Caki2 (cell line): Measurements from ENCODE around the gene KLHDC4. TPM values are rescaled to one million over a fixed set of nuclear protein-coding genes. Genes with fewer than 3 reads are reported as not detected.
"Not testable (repeated sequence)": the region's sequence is repeated elsewhere in the genome, so short reads cannot be mapped to it uniquely, and the experiment has no call there.

ENCODE experiments used
- DNase-seq: peaks from one replicate; pipeline ENCODE4 v3.0.0-alpha.2; 2015; ENCODE audit warnings: low read depth
- in situ Hi-C: cut with HindIII; loops from 2 replicates; pipeline ENCODE4 v1.10.0; 2016; ENCODE audit warnings: low sequenced_read_pairs, low pct_unique_long_range_greater_than_20kb, mixed read lengths
- total RNA-seq: library from RNA; depleted of rRNA; stranded (reverse); fragments of >200 nt; shearing (Covaris generic); gene quantifications from 2 replicates; pipeline ENCODE4 v1.2.3, GENCODE V29; 2014; ENCODE audit warnings: low replicate concordance

The KLHDC4 gene
- total RNA-seq, 1 experiment from 2014 or later: 28.1 TPM

GRCh38 chr16:87790292-87791100 lies 24.7 kb upstream of the KLHDC4 start:
- peak; percentile 95 for DNase-seq
- in situ Hi-C loops: no loop called here

GRCh38 chr16:87789437-87790291 lies 23.9 kb upstream of the KLHDC4 start:
- peak; percentile 95 for DNase-seq
- in situ Hi-C loops: no loop called here

- in situ Hi-C loops, DNase-seq: not testable (repeated sequence)
These were observed 23.1 kb upstream of the KLHDC4 start for GRCh38 chr16:87788730-87789436.

GRCh38 chr16:87787451-87788091 lies 21.8 kb upstream of the KLHDC4 start:
- in situ Hi-C loops, DNase-seq: not testable (repeated sequence)

- peak; percentile 17 for DNase-seq
- in situ Hi-C loops: no loop called here
These were observed 19.0 kb upstream of the KLHDC4 start for GRCh38 chr16:87784812-87785211.

- in situ Hi-C loops: no loop called here
- no peak for DNase-seq
These were observed 16.2 kb upstream of the KLHDC4 start for GRCh38 chr16:87782033-87782432.

GRCh38 chr16:87780385-87780989 lies 14.7 kb upstream of the KLHDC4 start:
- in situ Hi-C loops: no loop called here
- no peak for DNase-seq

- in situ Hi-C loops: no loop called here
These were observed 13.2 kb upstream of the KLHDC4 start for GRCh38 chr16:87778830-87779579.

GRCh38 chr16:87778476-87778829 lies 12.7 kb upstream of the KLHDC4 start:
- no peak for DNase-seq
- in situ Hi-C loops: no loop called here

More at GRCh38 chr16:87778830-87779579, 13.2 kb upstream of the KLHDC4 start:
- peak; percentile 92 for DNase-seq

GRCh38 chr16:87773836-87774235 lies 8.1 kb upstream of the KLHDC4 start:
- in situ Hi-C loops, DNase-seq: not testable (repeated sequence)

- not testable (repeated sequence) for DNase-seq
These were observed 1.7 kb upstream of the KLHDC4 start for GRCh38 chr16:87767456-87767855.

GRCh38 chr16:87766485-87766797 lies 655 bp upstream of the KLHDC4 start:
- in situ Hi-C loops: no loop called here
- no peak for DNase-seq

More at GRCh38 chr16:87767456-87767855, 1.7 kb upstream of the KLHDC4 start:
- in situ Hi-C loops: not testable (repeated sequence)

- peak; percentile 16 for DNase-seq
- in situ Hi-C loops: no loop called here
These were observed 362 bp downstream of the KLHDC4 start for GRCh38 chr16:87765473-87765775.

GRCh38 chr16:87764600-87765472 lies 950 bp downstream of the KLHDC4 start:
- in situ Hi-C loops: no loop called here
- DNase-seq: no peak

GRCh38 chr16:87762620-87763019 lies 3.2 kb downstream of the KLHDC4 start:
- in situ Hi-C loops: no loop called here
- DNase-seq: no peak

GRCh38 chr16:87762071-87762571 lies 3.7 kb downstream of the KLHDC4 start:
- DNase-seq: no peak
- in situ Hi-C loops: no loop called here
